Measurements from ENCODE around the gene IQCH.

Gene IQCH

DNA sequence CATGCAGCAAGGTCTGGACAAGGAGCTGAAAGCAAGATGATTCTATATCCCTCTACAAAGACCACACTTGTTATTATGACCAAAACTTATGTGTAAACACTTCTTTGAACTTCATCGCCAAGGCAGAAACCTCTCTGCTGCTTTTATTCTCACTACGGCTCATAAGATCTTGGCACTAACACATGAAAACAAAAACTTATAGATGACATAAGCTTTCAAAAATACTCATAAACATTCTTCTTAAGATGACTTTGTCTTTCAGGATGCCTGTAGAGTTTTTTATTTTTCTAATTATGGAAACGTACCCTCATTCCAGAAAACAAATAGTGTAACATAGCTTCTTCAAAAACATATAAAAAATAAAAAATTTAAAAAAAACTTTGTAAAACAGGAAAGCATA, 253.8 kb downstream of the IQCH start:
- no peak for DNase-seq

- no peak for DNase-seq
Observed at GRCh38 chr15:67509918-67510317, 255.3 kb downstream of the IQCH start.

DNA sequence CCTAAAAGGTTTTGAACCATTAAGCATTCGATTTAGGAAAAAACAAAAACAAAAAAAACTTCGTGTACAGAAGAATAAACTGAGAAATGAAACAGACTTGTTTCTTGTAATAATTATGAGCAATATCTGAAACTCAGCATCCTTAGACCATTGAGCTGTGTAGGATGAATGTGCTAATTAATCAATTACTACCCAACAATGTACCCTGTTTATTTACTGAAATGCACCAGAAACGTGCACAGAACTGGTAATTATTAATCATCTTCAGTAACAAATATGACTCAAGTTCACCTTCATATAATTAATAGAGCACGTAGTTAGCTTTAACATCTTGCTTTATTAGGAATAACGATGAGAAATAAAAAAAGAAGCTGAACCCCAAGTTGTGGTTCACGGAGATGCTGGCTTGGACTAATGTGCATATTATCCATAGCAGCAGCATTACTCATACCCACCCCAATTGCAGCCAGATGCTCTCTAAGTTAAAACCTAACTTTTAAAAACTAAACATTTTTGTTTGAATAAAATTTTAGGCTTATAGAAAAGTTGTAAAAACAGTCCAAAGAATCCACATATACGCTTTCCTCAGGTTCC, 256.1 kb downstream of the IQCH start:
- DNase-seq: no peak

DNA sequence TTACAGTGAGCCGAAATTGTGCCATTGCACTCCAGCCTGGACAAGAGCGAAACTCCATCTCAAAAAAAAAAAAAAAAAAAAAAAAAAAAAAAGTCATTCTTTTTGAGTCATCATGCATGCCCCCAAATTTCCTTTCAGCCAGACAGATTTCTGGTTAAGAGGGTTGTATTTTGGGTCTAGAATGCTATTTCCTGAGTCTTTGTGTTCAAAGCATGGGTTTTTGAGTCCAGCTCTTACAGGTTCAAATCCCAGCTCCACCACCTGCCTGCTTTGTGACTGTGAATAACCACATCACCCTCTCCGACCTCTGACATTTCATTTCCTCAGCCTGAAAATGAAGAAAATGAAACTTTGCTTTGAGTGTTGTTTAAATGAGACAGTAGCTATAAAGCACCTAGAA, 257.0 kb downstream of the IQCH start:
- DNase-seq: no peak

DNA sequence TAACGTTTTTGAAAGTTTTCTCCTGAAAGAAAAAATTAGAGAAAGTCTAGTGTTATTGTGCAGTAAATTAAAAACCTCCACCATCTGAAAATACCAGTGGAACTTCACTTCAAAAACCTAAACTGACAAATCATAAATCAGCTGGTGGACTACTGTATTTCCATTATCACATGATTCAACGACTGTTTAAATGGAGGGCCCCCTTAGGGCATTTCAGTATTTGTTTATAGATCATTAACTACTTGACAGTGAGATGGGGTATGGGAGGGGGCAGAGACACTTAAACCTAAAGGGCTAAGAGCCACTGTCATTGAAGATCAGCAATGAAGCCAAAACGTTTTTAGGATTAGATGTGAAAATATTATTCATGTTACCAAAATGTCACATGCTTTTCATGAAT, 257.6 kb downstream of the IQCH start:
- no peak for DNase-seq

GRCh38 chr15:67512933-67513714, 258.5 kb downstream of the IQCH start:
- no peak for DNase-seq

GRCh38 chr15:67515090-67515489, 260.5 kb downstream of the IQCH start:
- DNase-seq: no peak

GRCh38 chr15:67515557-67515956, 261.0 kb downstream of the IQCH start:
- DNase-seq: no peak

GRCh38 chr15:67520321-67521028, 265.9 kb downstream of the IQCH start:
- DNase-seq: no peak

DNA sequence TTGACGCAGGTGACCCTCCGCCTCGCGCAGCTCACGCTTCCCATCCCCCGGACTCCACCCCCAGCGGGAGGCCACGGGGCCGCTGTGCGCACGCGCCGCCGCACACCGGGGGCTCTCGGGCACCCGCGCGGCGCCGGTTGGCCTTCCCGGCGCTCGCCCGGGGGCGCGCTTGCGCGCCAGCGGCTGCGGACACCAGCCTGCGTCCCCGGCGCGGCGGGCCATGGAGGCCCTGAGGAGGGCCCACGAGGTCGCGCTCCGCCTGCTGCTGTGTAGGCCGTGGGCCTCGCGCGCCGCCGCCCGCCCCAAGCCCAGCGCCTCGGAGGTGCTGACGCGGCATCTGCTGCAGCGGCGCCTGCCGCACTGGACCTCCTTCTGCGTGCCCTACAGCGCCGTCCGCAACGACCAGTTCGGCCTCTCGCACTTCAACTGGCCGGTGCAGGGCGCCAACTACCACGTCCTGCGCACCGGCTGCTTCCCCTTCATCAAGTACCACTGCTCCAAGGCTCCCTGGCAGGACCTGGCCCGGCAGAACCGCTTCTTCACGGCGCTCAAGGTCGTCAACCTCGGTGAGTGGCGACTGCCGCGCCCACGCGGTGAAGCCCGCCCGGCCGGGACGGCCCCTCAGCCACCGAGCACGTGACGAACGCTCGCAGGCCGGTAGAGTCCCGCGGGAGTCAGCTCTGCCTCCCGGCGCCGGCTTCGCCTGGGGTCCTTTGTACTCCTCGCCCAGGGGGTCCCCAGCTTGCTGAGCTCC, 266.6 kb downstream of the IQCH start, which contains the start of gene C15orf61:
C15orf61 (plus strand) TSS at position 103 of the 754 bp plus-strand sequence; CDS start at position 221, 118 bp downstream.
- DNase-seq: peak; percentile 95

GRCh38 chr15:67521783-67522568, 267.4 kb downstream of the IQCH start:
- no peak for DNase-seq

- no peak for DNase-seq
Observed at GRCh38 chr15:67523330-67523729, 268.7 kb downstream of the IQCH start.

GRCh38 chr15:67524235-67524634, 269.6 kb downstream of the IQCH start:
- DNase-seq: no peak

DNA sequence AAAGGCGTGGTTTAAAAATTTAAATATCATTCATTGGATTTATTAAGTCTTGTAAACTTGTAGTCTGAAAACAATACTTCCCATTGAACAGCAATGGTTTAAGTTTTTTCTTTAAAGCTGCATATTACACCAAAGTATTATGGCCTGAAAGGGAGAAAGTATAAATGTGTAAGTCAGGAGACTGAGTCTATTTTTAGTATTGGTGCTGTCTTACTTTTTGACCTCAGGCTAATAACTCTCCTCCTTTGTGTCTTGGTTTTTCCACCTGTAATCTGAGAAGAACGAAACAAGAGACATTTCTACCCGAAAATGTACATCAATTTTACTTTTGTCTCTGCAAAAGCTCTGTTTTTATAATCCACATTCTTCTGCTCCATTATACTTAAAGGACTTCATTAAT, 273.9 kb downstream of the IQCH start:
- no peak for DNase-seq

GRCh38 chr15:67531379-67531914, 276.9 kb downstream of the IQCH start:
- DNase-seq: no peak

DNA sequence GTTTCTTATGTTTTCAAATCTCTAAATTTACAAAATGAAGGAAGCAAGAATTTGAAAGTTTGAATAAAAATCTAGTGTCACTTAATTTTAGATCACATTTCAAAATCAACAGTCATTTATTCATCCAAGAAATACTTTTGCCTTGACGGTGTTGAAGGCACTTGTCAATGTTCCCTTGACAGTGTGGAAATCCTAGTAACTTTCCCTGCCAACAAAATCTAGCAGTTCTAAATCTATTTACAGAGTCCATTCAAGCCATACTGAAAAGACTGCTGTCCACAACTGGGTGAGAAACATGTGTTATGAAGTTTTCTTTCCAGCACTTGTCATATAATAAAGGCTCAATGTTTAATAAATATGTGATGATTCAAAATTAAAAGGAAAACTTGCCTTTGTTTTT, 279.3 kb downstream of the IQCH start:
- DNase-seq: no peak

DNA sequence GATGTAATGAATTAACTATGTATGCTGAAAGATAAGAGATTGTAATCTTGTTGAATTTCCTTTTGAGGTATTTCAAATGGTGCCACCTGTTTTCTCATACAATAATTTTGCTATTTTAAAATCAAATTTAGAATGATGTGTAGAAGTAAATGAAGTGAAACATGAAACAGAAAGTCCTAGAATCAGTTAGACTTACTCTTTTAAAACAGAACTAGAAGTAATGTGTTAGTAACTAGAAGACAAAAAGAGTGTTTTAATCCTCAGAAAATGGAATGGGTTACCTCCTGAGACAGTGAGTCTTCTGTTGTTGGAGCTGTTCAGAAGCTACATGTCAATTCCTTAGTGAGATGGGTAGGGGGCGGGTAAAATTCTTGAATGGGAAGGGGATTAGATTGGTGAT, 279.8 kb downstream of the IQCH start:
- no peak for DNase-seq

- no peak for DNase-seq
Observed at GRCh38 chr15:67537771-67538170, 283.2 kb downstream of the IQCH start.

- DNase-seq: peak; percentile 94
Observed at GRCh38 chr15:67542420-67543347, 288.1 kb downstream of the IQCH start, which contains the start of gene MAP2K5. TSS of gene MAP2K5 (plus strand) at chr15:67542703. CDS start at chr15:67543336, 633 bp downstream.

DNA sequence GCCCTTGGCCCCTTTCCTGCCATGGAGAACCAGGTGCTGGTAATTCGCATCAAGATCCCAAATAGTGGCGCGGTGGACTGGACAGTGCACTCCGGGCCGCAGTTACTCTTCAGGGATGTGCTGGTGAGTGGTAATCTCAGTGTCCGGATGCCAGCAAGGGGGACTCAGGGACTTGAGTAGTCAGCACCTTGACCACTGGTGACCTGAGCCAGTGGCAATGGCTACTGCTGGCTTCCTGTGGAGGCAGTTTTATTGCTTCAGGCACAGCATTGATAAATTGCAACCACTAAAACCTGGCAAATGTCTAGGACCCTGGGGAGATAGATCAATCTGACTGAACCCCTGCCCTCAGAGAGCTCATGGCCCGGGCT, 288.7 kb downstream of the IQCH start:
- peak; percentile 63 for DNase-seq

- DNase-seq: no peak
Observed at GRCh38 chr15:67544475-67544874, 289.9 kb downstream of the IQCH start.

Measured in activated effector memory CD4-positive, alpha-beta T cell treated with anti-CD3 and anti-CD28 coated beads, Interleukin-2, amount 50 U/mL, for 16 hours (primary cell).